Measurements from ENCODE around the gene CRIP1. TPM values are rescaled to one million over a fixed set of nuclear protein-coding genes. Genes with fewer than 3 reads are reported as not detected.

CRIP1 gene
- total RNA-seq, 3 donors from 2014 or later = 24.1 to 32.8 (median 32.8) TPM

GRCh38 chr14:105471823-105472485 lies 14.7 kb upstream of the CRIP1 start:
- H3K4me1 ChIP-seq = peaks cover 42 to 57% of the 10 kb centered on the region in 2 donors
- H3K9me3 ChIP-seq = no peaks in the 10 kb centered on the region
- H3K36me3 ChIP-seq = no peaks in the 10 kb centered on the region
- no peak for DNase-seq (ENCODE audit: low spot score in 2 of 2)
- intact Hi-C loops (cut with DNase I; ENCODE audit: low total_unique reads) = no loop called here
- peak overlapping the region; percentile 96 to 99 for H3K27ac ChIP-seq
- no peak for TF ChIP-seq POLR2A (IDR thresholded peaks at IDR 0.05)
- TF ChIP-seq POLR2AphosphoS5 (IDR thresholded peaks at IDR 0.05) = no peak
- no peak for TF ChIP-seq CTCF (IDR thresholded peaks at IDR 0.05)
- no peak overlapping the region for H3K4me3 ChIP-seq
- no peaks in the 10 kb centered on the region for H3K27me3 ChIP-seq

- Histone ChIP-seq H3K4me1 (peaks cover 42 to 56% of the 10 kb centered on the region in 2 donors), H3K27me3 (no peaks in the 10 kb centered on the region), H3K27ac (peak overlapping the region; percentile 96 to 99), H3K36me3 (no peaks in the 10 kb centered on the region), H3K4me3 (peak overlapping the region in 1 of 3 donors; percentile 97), H3K9me3 (no peaks in the 10 kb centered on the region)
- TF ChIP-seq POLR2AphosphoS5 (IDR thresholded peaks at IDR 0.05) (no peak), CTCF (IDR thresholded peaks at IDR 0.05) (no peak), POLR2A (IDR thresholded peaks at IDR 0.05) (no peak)
- DNase-seq (ENCODE audit: low spot score in 2 of 2) = no peak
- intact Hi-C loops (cut with DNase I; ENCODE audit: low total_unique reads) = no loop called here
These were observed 14.1 kb upstream of the CRIP1 start for GRCh38 chr14:105472486-105472991.

- Histone ChIP-seq H3K4me3 (peak overlapping the region; percentile 65 to 97 (median 79)), H3K36me3 (no peaks in the 10 kb centered on the region), H3K9me3 (no peaks in the 10 kb centered on the region), H3K27ac (peak overlapping the region; percentile 96 to 99), H3K4me1 (peaks cover 36 to 49% of the 10 kb centered on the region in 2 donors), H3K27me3 (no peaks in the 10 kb centered on the region)
- DNase-seq (ENCODE audit: low spot score in 2 of 2) = peak in 1 of 2 donors; percentile 54
- no peak for TF ChIP-seq POLR2A (IDR thresholded peaks at IDR 0.05)
- TF ChIP-seq CTCF (IDR thresholded peaks at IDR 0.05) = no peak
- no peak for TF ChIP-seq POLR2AphosphoS5 (IDR thresholded peaks at IDR 0.05)
- intact Hi-C loops (cut with DNase I; ENCODE audit: low total_unique reads) = no loop called here
These were observed 13.5 kb upstream of the CRIP1 start for GRCh38 chr14:105473033-105473676.

GRCh38 chr14:105473677-105474482 lies 12.8 kb upstream of the CRIP1 start:
- intact Hi-C loops (cut with DNase I; ENCODE audit: low total_unique reads) = no loop called here
- Histone ChIP-seq H3K36me3 (no peaks in the 10 kb centered on the region), H3K27me3 (no peaks in the 10 kb centered on the region), H3K4me3 (peak overlapping the region; percentile 65 to 97 (median 79)), H3K4me1 (peaks cover 32 to 44% of the 10 kb centered on the region in 2 donors), H3K27ac (peak overlapping the region; percentile 96 to 99), H3K9me3 (no peaks in the 10 kb centered on the region)
- TF ChIP-seq POLR2AphosphoS5 (IDR thresholded peaks at IDR 0.05) = no peak
- TF ChIP-seq CTCF (IDR thresholded peaks at IDR 0.05) = no peak
- DNase-seq (ENCODE audit: low spot score in 2 of 2) = peak; percentile 88 to 94

Measured in breast epithelium (tissue), 4 donors.